Muscle of leg (tissue), 11 donors: ENCODE results near the gene TMEM140. TPM values are rescaled to one million over a fixed set of nuclear protein-coding genes. Genes with fewer than 3 reads are reported as not detected.
"Not testable (repeated sequence)": the region's sequence is repeated elsewhere in the genome, so short reads cannot be mapped to it uniquely, and the experiment has no call there.

ENCODE experiments used
- DNase-seq: peaks from one replicate; pipeline ENCODE4 v3.0.0; 2013
- H3K27ac ChIP-seq: one replicate; pipeline ENCODE4 v1.5.1; 2013; ENCODE audit warnings: mild to moderate bottlenecking, low read length, control low read depth
- H3K27me3 ChIP-seq: one replicate; pipeline ENCODE4 v1.6.1; 2013; ENCODE audit warnings: low read length; ENCODE audit not compliant: control insufficient read depth, insufficient read depth
- H3K36me3 ChIP-seq: one replicate; pipeline ENCODE4 v1.6.1; 2013; ENCODE audit warnings: low read length; ENCODE audit not compliant: control insufficient read depth, insufficient read depth
- H3K4me1 ChIP-seq: one replicate; pipeline ENCODE4 v1.6.1; 2013; ENCODE audit warnings: low read length; ENCODE audit not compliant: control insufficient read depth, insufficient read depth
- H3K4me3 ChIP-seq: one replicate; pipeline ENCODE4 v1.5.1; 2013; ENCODE audit warnings: low read length, control low read depth
- H3K9me3 ChIP-seq: replicated peaks from 2 replicates; pipeline ENCODE4 v1.6.1; 2013; ENCODE audit warnings: low read depth, low read length; ENCODE audit not compliant: control insufficient read depth
- WGBS: methylation state at CpG from one replicate; pipeline ENCODE4 v1.1.5; 2013; ENCODE audit warnings: missing lambda C conversion rate; ENCODE audit not compliant: insufficient coverage; 5-methylcytosine and 5-hydroxymethylcytosine counted together
- polyA plus RNA-seq, 8 donors: library from polyadenylated mRNA; unstranded; fragments of 120-200 nt; gene quantifications; one replicate each; pipeline versions ENCODE4 v1.2.1 to v1.2.3, GENCODE V29; 2013; ENCODE audit warnings: inconsistent platforms in 1 of 8, low replicate concordance in 1 of 8; ENCODE audit not compliant: insufficient read length in 8 of 8, insufficient read depth in 1 of 8
- total RNA-seq: library from RNA; stranded (reverse); fragments of 120-200 nt; gene quantifications from one replicate; pipeline ENCODE4 v1.2.4, GENCODE V29; 2013

The TMEM140 gene
- total and polyA plus RNA-seq, 9 donors = 1.3 to 12.5 (median 10.4) TPM

- H3K36me3 ChIP-seq = peaks cover 23% of the 10 kb centered on the region
- not testable (repeated sequence) for H3K27me3 ChIP-seq, H3K9me3 ChIP-seq, DNase-seq, H3K4me3 ChIP-seq
- 74% methylated on average over 15 of the region's 19 CpGs for WGBS
- H3K4me1 ChIP-seq = peaks cover 27% of the 10 kb centered on the region
- H3K27ac ChIP-seq = peak overlapping the region; percentile 39
These were observed 23.9 kb downstream of the TMEM140 start for GRCh38 chr7:135171581-135172291.

- not testable (repeated sequence) for H3K4me3 ChIP-seq, H3K27ac ChIP-seq, H3K27me3 ChIP-seq, DNase-seq, H3K36me3 ChIP-seq, H3K9me3 ChIP-seq
- peaks cover 10% of the 10 kb centered on the region for H3K4me1 ChIP-seq
- 60% methylated on average over 1 of the region's 4 CpGs for WGBS
These were observed 26.0 kb downstream of the TMEM140 start for GRCh38 chr7:135173916-135174315.

DNA sequence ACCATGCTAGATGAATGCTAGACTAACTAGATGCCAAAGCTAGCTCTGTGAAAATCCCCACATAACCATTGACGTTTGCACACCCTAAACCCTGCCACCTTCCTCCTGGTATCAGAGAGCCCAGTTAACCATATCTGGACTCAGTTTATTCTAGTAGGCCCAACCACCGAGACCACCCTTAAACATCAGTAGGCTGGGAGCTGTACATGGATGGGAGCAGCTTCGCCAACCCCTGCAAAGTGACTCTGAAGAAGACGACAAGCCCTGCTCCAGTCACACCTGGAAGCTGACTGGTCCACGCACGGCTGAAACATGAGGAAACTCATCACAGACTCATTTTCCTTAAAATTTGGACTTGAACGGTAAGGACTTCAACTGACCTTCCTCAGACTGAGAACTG is 27.1 kb downstream of the TMEM140 start:
- Histone ChIP-seq H3K27ac (no peak overlapping the region), H3K4me3 (no peak overlapping the region), H3K4me1 (no peaks in the 10 kb centered on the region), H3K9me3 (peaks cover 4% of the 10 kb centered on the region), H3K27me3 (no peaks in the 10 kb centered on the region), H3K36me3 (no peaks in the 10 kb centered on the region)
- 89% methylated on average over 4 of the region's 7 CpGs for WGBS
- no peak for DNase-seq

DNA sequence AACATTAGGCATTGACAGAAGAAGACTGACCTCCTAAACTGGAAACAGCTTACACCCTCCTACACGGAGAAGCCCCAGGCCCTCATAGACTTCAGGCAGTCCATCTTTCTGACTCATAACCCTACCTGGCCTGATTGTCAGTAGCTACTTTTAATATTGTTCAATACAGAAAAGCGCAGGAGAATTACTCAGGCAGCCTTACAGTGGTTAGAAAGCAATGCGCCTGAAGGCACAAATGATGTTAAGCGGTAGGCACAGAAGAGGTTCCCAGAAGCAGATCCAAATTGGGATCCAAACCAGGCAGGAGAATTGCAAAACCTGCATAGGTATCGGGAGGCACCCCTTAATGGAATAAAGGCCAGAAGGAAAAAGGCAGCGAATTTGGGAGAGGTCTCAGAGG is 28.1 kb downstream of the TMEM140 start:
- no peaks in the 10 kb centered on the region for H3K36me3 ChIP-seq
- DNase-seq = no peak
- H3K9me3 ChIP-seq = peaks cover 12% of the 10 kb centered on the region
- H3K27me3 ChIP-seq = no peaks in the 10 kb centered on the region
- no peak overlapping the region for H3K4me3 ChIP-seq
- 91% methylated on average over 5 of the region's 6 CpGs for WGBS
- no peaks in the 10 kb centered on the region for H3K4me1 ChIP-seq
- H3K27ac ChIP-seq = no peak overlapping the region

DNA sequence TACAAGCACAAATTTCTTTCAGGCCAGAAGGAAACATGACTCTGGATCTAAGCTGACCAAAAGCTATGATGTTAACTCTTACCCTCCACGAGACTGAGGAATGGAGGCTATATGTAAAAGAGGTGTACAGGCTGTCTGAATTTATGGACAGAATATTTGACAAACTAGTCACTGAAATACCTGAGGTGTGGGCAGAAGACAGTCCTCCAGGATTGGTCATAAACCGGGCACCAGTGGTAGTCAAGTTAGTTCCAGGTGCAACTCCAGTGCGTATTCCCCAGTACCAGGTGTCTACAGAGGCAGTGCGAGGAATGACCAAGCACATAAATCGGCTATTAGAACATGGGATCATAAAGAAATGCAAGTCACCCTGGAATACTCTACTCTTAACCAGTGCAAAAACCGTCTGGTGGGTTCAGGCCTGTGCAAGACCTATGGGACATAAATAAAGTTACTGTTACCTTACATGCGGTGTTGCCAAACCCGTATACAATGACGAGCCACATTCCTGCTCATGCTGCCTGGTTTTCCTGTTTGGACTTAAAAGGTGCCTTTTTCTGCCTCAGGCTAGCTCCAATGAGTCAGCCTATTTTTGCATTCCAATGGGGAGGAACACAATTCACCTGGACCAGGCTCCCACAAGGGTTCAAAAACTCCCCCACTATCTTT is 29.3 kb downstream of the TMEM140 start:
- Histone ChIP-seq H3K36me3 (peaks cover 3% of the 10 kb centered on the region), H3K9me3 (peaks cover 23% of the 10 kb centered on the region), H3K27me3 (no peaks in the 10 kb centered on the region), H3K4me3 (no peak overlapping the region), H3K4me1 (no peaks in the 10 kb centered on the region), H3K27ac (no peak overlapping the region)
- 87% methylated on average over 7 of the region's 9 CpGs for WGBS
- DNase-seq = no peak

GRCh38 chr7:135178364-135178763 is 30.5 kb downstream of the TMEM140 start:
- Histone ChIP-seq H3K27ac (no peak overlapping the region), H3K36me3 (peaks cover 15% of the 10 kb centered on the region), H3K4me1 (no peaks in the 10 kb centered on the region), H3K27me3 (no peaks in the 10 kb centered on the region), H3K4me3 (no peak overlapping the region), H3K9me3 (peaks cover 33% of the 10 kb centered on the region)
- DNase-seq = no peak
- 95% methylated on average over 13 of the region's 13 CpGs for WGBS

DNA sequence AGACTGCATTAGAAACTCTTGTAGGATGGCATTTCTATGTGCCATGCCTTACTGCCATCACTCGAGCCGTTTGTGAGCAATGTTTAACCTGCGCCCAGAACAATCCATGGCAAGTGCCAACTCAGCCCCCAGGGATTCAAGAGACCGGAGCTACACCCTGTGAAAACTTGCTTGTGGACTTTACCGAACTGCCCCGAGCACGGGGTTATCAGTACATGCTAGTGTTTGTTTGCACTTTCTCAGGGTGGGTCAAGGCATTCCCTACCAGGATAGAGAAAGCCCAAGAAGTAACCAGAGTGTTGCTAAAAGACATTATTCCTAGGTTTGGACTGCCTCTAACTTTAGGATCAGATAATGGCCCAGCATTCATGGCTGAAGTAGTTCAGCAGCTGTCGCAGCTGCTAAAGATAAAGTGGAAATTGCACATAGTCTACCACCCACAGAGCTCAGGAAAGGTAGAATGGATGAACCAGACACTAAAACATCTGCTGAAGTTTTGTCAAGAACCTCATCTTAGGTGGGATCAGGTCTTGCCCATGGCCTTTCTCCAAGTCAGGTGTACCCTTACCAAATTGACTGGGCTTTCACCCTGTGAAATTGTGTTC is 31.6 kb downstream of the TMEM140 start:
- DNase-seq = no peak
- 100% methylated on average over 4 of the region's 8 CpGs for whole genome bisulfite sequencing
- Histone ChIP-seq H3K4me1 (no peaks in the 10 kb centered on the region), H3K9me3 (peaks cover 33% of the 10 kb centered on the region), H3K27me3 (no peaks in the 10 kb centered on the region), H3K27ac (no peak overlapping the region), H3K4me3 (no peak overlapping the region), H3K36me3 (peaks cover 22% of the 10 kb centered on the region)

DNA sequence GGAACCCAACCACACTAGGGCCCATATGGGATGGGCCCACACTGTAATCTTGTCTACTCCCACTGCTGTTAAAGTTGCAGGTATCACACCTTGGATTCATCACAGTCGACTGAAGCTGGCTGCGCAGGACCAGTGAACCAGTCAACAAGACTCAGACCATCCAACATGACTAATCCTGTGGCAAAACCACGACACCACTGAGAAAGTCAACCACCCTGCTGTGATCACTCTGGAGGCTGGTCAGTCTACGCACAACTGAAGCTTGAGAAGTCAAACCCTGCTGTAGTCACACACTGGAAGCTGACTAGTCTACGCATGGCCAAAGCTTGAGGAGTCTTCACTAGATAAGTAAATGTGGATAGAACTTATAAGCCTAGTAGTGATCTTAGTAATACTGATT is 32.2 kb downstream of the TMEM140 start:
- no peak overlapping the region for H3K4me3 ChIP-seq
- no peaks in the 10 kb centered on the region for H3K27me3 ChIP-seq
- no peak for DNase-seq
- no peak overlapping the region for H3K27ac ChIP-seq
- peaks cover 26% of the 10 kb centered on the region for H3K36me3 ChIP-seq
- no peaks in the 10 kb centered on the region for H3K4me1 ChIP-seq
- peaks cover 33% of the 10 kb centered on the region for H3K9me3 ChIP-seq
- 96% methylated on average over 4 of the region's 5 CpGs for WGBS

GRCh38 chr7:135181261-135181928 is 33.5 kb downstream of the TMEM140 start:
- Histone ChIP-seq H3K27me3 (no peaks in the 10 kb centered on the region), H3K9me3 (peaks cover 33% of the 10 kb centered on the region), H3K4me1 (no peaks in the 10 kb centered on the region), H3K27ac (no peak overlapping the region), H3K4me3 (no peak overlapping the region), H3K36me3 (peaks cover 37% of the 10 kb centered on the region)
- DNase-seq = no peak
- 83% methylated on average over 2 of the region's 3 CpGs for whole genome bisulfite sequencing
